ENCODE measurements around the gene ASB8.
"Not testable (repeated sequence)": the region's sequence is repeated elsewhere in the genome, so short reads cannot be mapped to it uniquely, and the experiment has no call there.

Gene ASB8

GRCh38 chr12:48142818-48143674 is 14.3 kb downstream of the ASB8 start:
- DNase-seq (ENCODE audit: low read depth in 2 of 2): no peak

GRCh38 chr12:48135027-48135426 is 22.3 kb downstream of the ASB8 start:
- DNase-seq (ENCODE audit: low read depth in 2 of 2): no peak

- DNase-seq (ENCODE audit: low read depth in 2 of 2): no peak
These were observed 24.5 kb downstream of the ASB8 start for GRCh38 chr12:48132826-48133225.

- DNase-seq (ENCODE audit: low read depth in 2 of 2): no peak
These were observed 25.8 kb downstream of the ASB8 start for GRCh38 chr12:48131517-48131916.

GRCh38 chr12:48129376-48129775 is 27.9 kb downstream of the ASB8 start:
- no peak for DNase-seq (ENCODE audit: low read depth in 2 of 2)

- DNase-seq (ENCODE audit: low read depth in 2 of 2): no peak
These were observed 28.5 kb downstream of the ASB8 start for GRCh38 chr12:48128800-48129199.

GRCh38 chr12:48126953-48127630 is 30.2 kb downstream of the ASB8 start:
- DNase-seq (ENCODE audit: low read depth in 2 of 2): no peak

- no peak for DNase-seq (ENCODE audit: low read depth in 2 of 2)
These were observed 31.3 kb downstream of the ASB8 start for GRCh38 chr12:48125985-48126384.

GRCh38 chr12:48125542-48125941 is 31.8 kb downstream of the ASB8 start:
- not testable (repeated sequence) for DNase-seq (ENCODE audit: low read depth in 2 of 2)

- no peak for DNase-seq (ENCODE audit: low read depth in 2 of 2)
These were observed 34.1 kb downstream of the ASB8 start for GRCh38 chr12:48123169-48123568.

- DNase-seq (ENCODE audit: low read depth in 2 of 2): no peak
These were observed 35.1 kb downstream of the ASB8 start for GRCh38 chr12:48122065-48122834.

GRCh38 chr12:48121522-48121921 is 35.8 kb downstream of the ASB8 start:
- DNase-seq (ENCODE audit: low read depth in 2 of 2): no peak

GRCh38 chr12:48119834-48120195 is 37.5 kb downstream of the ASB8 start:
- DNase-seq (ENCODE audit: low read depth in 2 of 2): no peak

- DNase-seq (ENCODE audit: low read depth in 2 of 2): peak; percentile 63 to 66
These were observed 38.1 kb downstream of the ASB8 start, which contains the start of gene PFKM for GRCh38 chr12:48119078-48119833. PFKM (plus strand) TSS chr12:48119364; CDS start chr12:48122775, 3,411 bp downstream.

GRCh38 chr12:48118284-48118871 is 38.9 kb downstream of the ASB8 start:
- no peak for DNase-seq (ENCODE audit: low read depth in 2 of 2)

- DNase-seq (ENCODE audit: low read depth in 2 of 2): no peak
These were observed 41.4 kb downstream of the ASB8 start for GRCh38 chr12:48115957-48116356.

GRCh38 chr12:48111312-48111693 is 46.0 kb downstream of the ASB8 start:
- not testable (repeated sequence) for DNase-seq (ENCODE audit: low read depth in 2 of 2)

GRCh38 chr12:48110691-48111311 is 46.5 kb downstream of the ASB8 start:
- DNase-seq (ENCODE audit: low read depth in 2 of 2): no peak

GRCh38 chr12:48109424-48109823 is 47.9 kb downstream of the ASB8 start:
- DNase-seq (ENCODE audit: low read depth in 2 of 2): no peak

GRCh38 chr12:48106681-48107613 is 50.4 kb downstream of the ASB8 start:
- DNase-seq (ENCODE audit: low read depth in 2 of 2): no peak
